Cardiac muscle cell (in vitro differentiated cells and primary cell): ENCODE results near the gene HTRA1. TPM values are rescaled to one million over a fixed set of nuclear protein-coding genes. Genes with fewer than 3 reads are reported as not detected.

Source experiments
- DNase-seq, 2 donors: peaks; one replicate each; pipeline versions ENCODE4 v3.0.0 to v3.0.0-alpha.2; 2010 to 2017; ENCODE audit warnings: low read depth in 1 of 2, low spot score in 1 of 2
- H3K27ac ChIP-seq: fragments of 200-600 bp; sonication (generic); 2 replicates; pipeline ENCODE4 v1.5.1; 2016
- H3K27me3 ChIP-seq: fragments of 200-600 bp; sonication (generic); 2 replicates; pipeline ENCODE4 v1.6.0; 2016; ENCODE audit warnings: control low read depth
- H3K36me3 ChIP-seq: fragments of 200-600 bp; sonication (generic); 2 replicates; pipeline ENCODE4 v1.5.1; 2016; ENCODE audit warnings: control low read depth
- H3K4me1 ChIP-seq: fragments of 200-600 bp; sonication (generic); 2 replicates; pipeline ENCODE4 v1.8.1; 2017; ENCODE audit warnings: low read depth, mild to moderate bottlenecking, mixed run types
- H3K4me3 ChIP-seq: fragments of 200-600 bp; sonication (generic); 2 replicates; pipeline ENCODE4 v1.5.1; 2016; ENCODE audit warnings: mild to moderate bottlenecking
- H3K9me3 ChIP-seq: fragments of 200-600 bp; sonication (generic); 2 replicates; pipeline ENCODE4 v1.5.1; 2017; ENCODE audit warnings: low read depth, mild to moderate bottlenecking, control low read depth
- polyA plus RNA-seq: library from polyadenylated mRNA; unstranded; fragments of >200 nt; fragmentation: Nextera tagmentation; extraction: Ambion mirVana; gene quantifications from 2 replicates; pipeline ENCODE4 v1.2.1, GENCODE V29; 2016
- total RNA-seq: library from RNA; depleted of rRNA; stranded (reverse); fragments of >200 nt; gene quantifications from 2 replicates; pipeline ENCODE4 v1.2.3, GENCODE V29; 2016
- TF ChIP-seq, protein P1 (sequence below): IDR thresholded peaks from 2 replicates; pipeline ENCODE4 v1.5.1; 2012; ENCODE audit warnings: low read depth, mild to moderate bottlenecking, low read length

The HTRA1 gene
- total and polyA plus RNA-seq, 2 experiments from 2014 or later, result 154 to 226 TPM

DNA sequence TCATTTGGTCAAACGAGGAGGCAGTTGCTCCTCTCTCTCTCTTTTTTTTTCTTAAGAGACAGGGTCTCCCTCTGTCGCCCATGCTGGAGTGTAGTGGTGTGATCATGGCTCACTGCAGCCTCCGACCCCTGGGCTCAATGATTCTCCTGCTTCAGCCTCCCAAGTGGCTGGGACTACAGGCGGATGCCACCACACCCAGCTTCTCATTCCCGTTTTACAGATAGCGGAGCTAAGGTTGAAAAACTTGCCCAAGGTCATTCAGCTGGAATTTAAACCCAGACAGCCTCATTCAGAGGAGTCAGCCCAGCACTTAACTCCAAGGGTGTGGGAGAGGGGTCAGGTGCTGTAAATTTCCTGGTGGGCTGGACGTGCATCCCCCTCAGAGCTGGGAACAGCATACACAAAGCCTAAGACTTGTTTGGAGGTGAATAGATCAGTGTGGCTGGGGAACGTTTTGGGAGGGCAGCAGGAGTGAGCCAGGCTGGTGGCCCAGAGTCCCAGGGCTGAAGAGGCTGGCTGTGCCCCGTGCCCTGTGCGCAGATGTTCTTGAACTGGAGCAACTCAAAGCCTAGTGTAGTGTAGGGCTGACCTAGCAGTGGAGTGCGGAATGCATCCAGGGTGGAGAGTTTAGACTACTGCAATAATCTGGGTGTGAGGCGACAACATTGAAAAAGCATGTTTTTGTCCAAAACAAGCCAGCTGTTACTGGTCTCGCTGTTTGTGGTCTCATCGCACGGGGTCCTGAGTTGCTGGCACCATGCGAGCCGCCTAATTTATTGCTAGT lies 2.3 kb downstream of the HTRA1 start:
- Histone ChIP-seq H3K4me3 (no peak overlapping the region), H3K4me1 (peaks cover 12% of the 10 kb centered on the region), H3K36me3 (no peaks in the 10 kb centered on the region), H3K9me3 (no peaks in the 10 kb centered on the region), H3K27me3 (no peaks in the 10 kb centered on the region), H3K27ac (no peak overlapping the region)
- TF ChIP-seq, protein P1, sequence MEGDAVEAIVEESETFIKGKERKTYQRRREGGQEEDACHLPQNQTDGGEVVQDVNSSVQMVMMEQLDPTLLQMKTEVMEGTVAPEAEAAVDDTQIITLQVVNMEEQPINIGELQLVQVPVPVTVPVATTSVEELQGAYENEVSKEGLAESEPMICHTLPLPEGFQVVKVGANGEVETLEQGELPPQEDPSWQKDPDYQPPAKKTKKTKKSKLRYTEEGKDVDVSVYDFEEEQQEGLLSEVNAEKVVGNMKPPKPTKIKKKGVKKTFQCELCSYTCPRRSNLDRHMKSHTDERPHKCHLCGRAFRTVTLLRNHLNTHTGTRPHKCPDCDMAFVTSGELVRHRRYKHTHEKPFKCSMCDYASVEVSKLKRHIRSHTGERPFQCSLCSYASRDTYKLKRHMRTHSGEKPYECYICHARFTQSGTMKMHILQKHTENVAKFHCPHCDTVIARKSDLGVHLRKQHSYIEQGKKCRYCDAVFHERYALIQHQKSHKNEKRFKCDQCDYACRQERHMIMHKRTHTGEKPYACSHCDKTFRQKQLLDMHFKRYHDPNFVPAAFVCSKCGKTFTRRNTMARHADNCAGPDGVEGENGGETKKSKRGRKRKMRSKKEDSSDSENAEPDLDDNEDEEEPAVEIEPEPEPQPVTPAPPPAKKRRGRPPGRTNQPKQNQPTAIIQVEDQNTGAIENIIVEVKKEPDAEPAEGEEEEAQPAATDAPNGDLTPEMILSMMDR, result no peak
- DNase-seq, result no peak

DNA sequence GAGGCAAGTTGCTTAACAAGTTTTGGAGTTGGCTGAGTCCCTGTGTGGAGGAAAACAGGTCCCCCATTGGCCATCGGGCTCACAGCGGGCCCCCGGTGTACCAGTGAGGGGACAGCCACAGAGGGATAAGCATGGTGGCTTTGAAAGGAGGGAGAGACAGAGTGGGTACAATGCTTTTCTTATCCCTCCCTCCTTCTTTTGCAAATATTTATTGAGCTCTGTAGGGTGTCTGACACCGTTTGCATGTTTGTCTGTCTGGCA lies 2.8 kb downstream of the HTRA1 start:
- H3K36me3 ChIP-seq, result no peaks in the 10 kb centered on the region
- TF ChIP-seq, protein P1, result no peak
- H3K4me1 ChIP-seq, result peaks cover 13% of the 10 kb centered on the region
- H3K9me3 ChIP-seq, result no peaks in the 10 kb centered on the region
- no peak overlapping the region for H3K27ac ChIP-seq
- no peaks in the 10 kb centered on the region for H3K27me3 ChIP-seq
- DNase-seq, result no peak
- H3K4me3 ChIP-seq, result no peak overlapping the region

DNA sequence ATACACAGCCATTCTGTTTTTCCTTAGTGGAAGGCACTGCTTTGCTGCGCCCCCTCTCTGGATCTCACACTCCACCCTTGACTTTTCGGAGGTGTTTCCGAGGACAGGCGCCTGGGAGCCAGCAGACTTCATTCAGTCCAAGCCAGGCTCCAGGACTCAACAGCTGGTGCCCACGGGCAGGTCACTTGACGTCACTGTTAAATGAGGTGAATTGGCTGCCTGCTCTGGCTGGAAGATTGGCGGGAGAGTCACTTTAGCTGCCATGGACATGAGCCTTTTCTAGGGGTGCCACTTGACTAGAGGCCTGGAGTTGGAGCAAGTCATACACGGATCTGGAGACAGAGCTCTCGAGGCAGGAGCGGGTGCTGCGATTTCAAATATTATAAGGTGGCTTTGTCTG lies 3.2 kb downstream of the HTRA1 start:
- peaks cover 17% of the 10 kb centered on the region for H3K4me1 ChIP-seq
- no peak overlapping the region for H3K4me3 ChIP-seq
- H3K9me3 ChIP-seq, result no peaks in the 10 kb centered on the region
- H3K27me3 ChIP-seq, result no peaks in the 10 kb centered on the region
- DNase-seq, result no peak
- no peaks in the 10 kb centered on the region for H3K36me3 ChIP-seq
- TF ChIP-seq, protein P1, result no peak
- no peak overlapping the region for H3K27ac ChIP-seq

DNA sequence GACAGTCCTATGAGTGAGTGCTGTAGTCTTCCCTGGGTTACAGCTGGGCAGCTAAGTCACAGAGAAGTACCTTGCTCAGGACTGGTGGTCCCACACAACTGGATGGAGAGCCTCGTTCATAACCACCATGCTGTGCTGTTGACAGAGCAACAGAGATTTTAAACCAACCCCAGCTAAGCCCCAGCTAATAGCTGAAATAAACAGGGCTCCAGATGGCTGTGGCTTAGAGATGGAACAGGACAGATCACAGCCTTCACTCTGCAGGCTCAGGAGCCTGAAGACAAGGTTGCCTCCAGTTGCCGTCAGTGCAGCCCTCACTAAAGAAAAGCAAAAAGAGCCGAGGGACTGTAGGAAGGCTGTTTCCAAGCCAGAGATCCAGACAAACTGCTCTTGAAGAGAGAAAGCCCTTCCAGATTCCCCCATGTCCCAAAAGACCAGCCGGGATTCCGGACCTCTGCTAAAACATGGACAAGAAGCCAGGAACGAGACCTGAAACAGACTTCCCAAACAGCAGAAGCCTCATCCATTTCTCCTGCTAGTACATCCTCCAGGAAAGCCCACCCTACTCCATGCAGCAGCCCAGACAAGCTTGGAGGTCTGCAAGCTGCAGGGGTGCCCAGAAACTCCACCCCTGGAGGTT lies 4.2 kb downstream of the HTRA1 start:
- no peaks in the 10 kb centered on the region for H3K9me3 ChIP-seq
- H3K4me1 ChIP-seq, result peaks cover 25% of the 10 kb centered on the region
- no peak for DNase-seq
- H3K36me3 ChIP-seq, result no peaks in the 10 kb centered on the region
- H3K4me3 ChIP-seq, result no peak overlapping the region
- H3K27ac ChIP-seq, result no peak overlapping the region
- TF ChIP-seq, protein P1, result no peak
- no peaks in the 10 kb centered on the region for H3K27me3 ChIP-seq

DNA sequence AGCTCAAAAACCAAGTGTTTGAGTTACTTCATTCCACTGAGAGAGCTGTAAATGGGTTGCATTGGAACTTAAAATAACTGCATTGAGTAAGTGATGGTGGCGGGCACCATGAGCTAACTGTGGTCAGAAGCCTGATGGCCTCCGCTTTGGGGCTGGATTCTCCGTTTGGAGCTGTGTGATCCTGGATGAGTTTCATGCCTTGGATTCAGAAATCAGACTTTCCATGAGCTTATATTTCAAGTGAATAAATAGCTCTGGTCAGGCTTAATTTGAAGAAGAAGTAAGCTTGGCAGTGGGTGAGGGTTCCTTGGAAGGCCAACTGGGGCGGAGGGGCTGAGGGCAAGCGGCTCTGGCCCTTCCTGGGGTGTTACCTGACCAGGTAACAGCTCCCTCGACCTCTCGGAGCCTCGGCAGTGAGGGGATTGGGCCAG lies 5.6 kb downstream of the HTRA1 start:
- H3K4me1 ChIP-seq, result peaks cover 30% of the 10 kb centered on the region
- no peaks in the 10 kb centered on the region for H3K9me3 ChIP-seq
- no peaks in the 10 kb centered on the region for H3K27me3 ChIP-seq
- TF ChIP-seq, protein P1, result no peak
- DNase-seq, result no peak
- H3K27ac ChIP-seq, result no peak overlapping the region
- H3K36me3 ChIP-seq, result no peaks in the 10 kb centered on the region
- H3K4me3 ChIP-seq, result no peak overlapping the region
